Measurements from ENCODE around the gene RRAGC.
A peak's percentile ranks its signal among the peaks of the same experiment; 100 is the strongest.

RRAGC gene

GRCh38 chr1:38898653-38899230 lies 39.2 kb upstream of the RRAGC start:
- H3K27ac ChIP-seq (ENCODE audit: poor library complexity, severe bottlenecking): peak overlapping the region; percentile 10
- no peak for TF ChIP-seq CTCF (IDR thresholded peaks at IDR 0.05; ENCODE audit: poor library complexity, severe bottlenecking)
- no peak for DNase-seq (ENCODE audit: low spot score)

GRCh38 chr1:38896169-38896568 lies 36.6 kb upstream of the RRAGC start:
- no peak overlapping the region for H3K27ac ChIP-seq (ENCODE audit: poor library complexity, severe bottlenecking)
- H3K4me1 ChIP-seq (ENCODE audit: insufficient read depth, poor library complexity, severe bottlenecking): peaks cover 7% of the 10 kb centered on the region
- no peak overlapping the region for H3K4me3 ChIP-seq (ENCODE audit: severe bottlenecking)
- H3K27me3 ChIP-seq (ENCODE audit: insufficient read depth, poor library complexity, severe bottlenecking): no peaks in the 10 kb centered on the region
- DNase-seq (ENCODE audit: low spot score) (no peak), ATAC-seq (ENCODE audit: low read depth) (no peak)
- no peaks in the 10 kb centered on the region for H3K36me3 ChIP-seq (ENCODE audit: low read depth)
- TF ChIP-seq CTCF (IDR thresholded peaks at IDR 0.05; ENCODE audit: poor library complexity, severe bottlenecking): no peak
- no peaks in the 10 kb centered on the region for H3K9me3 ChIP-seq (ENCODE audit: severe bottlenecking)

More at GRCh38 chr1:38898653-38899230, 39.2 kb upstream of the RRAGC start:
- Histone ChIP-seq H3K36me3 (ENCODE audit: low read depth) (no peaks in the 10 kb centered on the region), H3K27me3 (ENCODE audit: insufficient read depth, poor library complexity, severe bottlenecking) (no peaks in the 10 kb centered on the region), H3K4me1 (ENCODE audit: insufficient read depth, poor library complexity, severe bottlenecking) (peaks cover 7% of the 10 kb centered on the region), H3K9me3 (ENCODE audit: severe bottlenecking) (no peaks in the 10 kb centered on the region), H3K4me3 (ENCODE audit: severe bottlenecking) (no peak overlapping the region)
- peak; percentile 97 for ATAC-seq (ENCODE audit: low read depth)

GRCh38 chr1:38892976-38893375 lies 33.4 kb upstream of the RRAGC start:
- Histone ChIP-seq H3K27ac (ENCODE audit: poor library complexity, severe bottlenecking) (no peak overlapping the region), H3K27me3 (ENCODE audit: insufficient read depth, poor library complexity, severe bottlenecking) (no peaks in the 10 kb centered on the region), H3K9me3 (ENCODE audit: severe bottlenecking) (no peaks in the 10 kb centered on the region), H3K4me3 (ENCODE audit: severe bottlenecking) (no peak overlapping the region), H3K4me1 (ENCODE audit: insufficient read depth, poor library complexity, severe bottlenecking) (no peaks in the 10 kb centered on the region), H3K36me3 (ENCODE audit: low read depth) (no peaks in the 10 kb centered on the region)
- no peak for DNase-seq (ENCODE audit: low spot score)
- no peak for TF ChIP-seq CTCF (IDR thresholded peaks at IDR 0.05; ENCODE audit: poor library complexity, severe bottlenecking)
- no peak for ATAC-seq (ENCODE audit: low read depth)

- Histone ChIP-seq H3K27me3 (ENCODE audit: insufficient read depth, poor library complexity, severe bottlenecking) (no peaks in the 10 kb centered on the region), H3K36me3 (ENCODE audit: low read depth) (no peaks in the 10 kb centered on the region), H3K4me3 (ENCODE audit: severe bottlenecking) (no peak overlapping the region), H3K4me1 (ENCODE audit: insufficient read depth, poor library complexity, severe bottlenecking) (no peaks in the 10 kb centered on the region), H3K27ac (ENCODE audit: poor library complexity, severe bottlenecking) (no peak overlapping the region), H3K9me3 (ENCODE audit: severe bottlenecking) (no peaks in the 10 kb centered on the region)
- ATAC-seq (ENCODE audit: low read depth) (no peak), DNase-seq (ENCODE audit: low spot score) (no peak)
- TF ChIP-seq CTCF (IDR thresholded peaks at IDR 0.05; ENCODE audit: poor library complexity, severe bottlenecking): no peak
Measured at GRCh38 chr1:38891753-38892152, 32.2 kb upstream of the RRAGC start.

GRCh38 chr1:38889589-38889988 lies 30.0 kb upstream of the RRAGC start:
- DNase-seq (ENCODE audit: low spot score) (no peak), ATAC-seq (ENCODE audit: low read depth) (no peak)
- no peaks in the 10 kb centered on the region for H3K27me3 ChIP-seq (ENCODE audit: insufficient read depth, poor library complexity, severe bottlenecking)
- H3K4me3 ChIP-seq (ENCODE audit: severe bottlenecking): no peak overlapping the region
- no peaks in the 10 kb centered on the region for H3K9me3 ChIP-seq (ENCODE audit: severe bottlenecking)
- no peaks in the 10 kb centered on the region for H3K36me3 ChIP-seq (ENCODE audit: low read depth)
- no peaks in the 10 kb centered on the region for H3K4me1 ChIP-seq (ENCODE audit: insufficient read depth, poor library complexity, severe bottlenecking)
- H3K27ac ChIP-seq (ENCODE audit: poor library complexity, severe bottlenecking): no peak overlapping the region
- no peak for TF ChIP-seq CTCF (IDR thresholded peaks at IDR 0.05; ENCODE audit: poor library complexity, severe bottlenecking)

All from RWPE2 (cell line).